Measurements from ENCODE around the gene SLC25A30.

The SLC25A30 gene

GRCh38 chr13:45417790-45418534, at the start of gene SLC25A30:
Gene SLC25A30 (minus strand): TSS chr13:45418373. CDS start chr13:45411425, 6,948 bp downstream.
- peak; percentile 92 for DNase-seq

- DNase-seq = no peak
Observed at GRCh38 chr13:45466359-45466758, 48.2 kb upstream of the SLC25A30 start.

GRCh38 chr13:45464687-45465453, 46.7 kb upstream of the SLC25A30 start, which contains the start of gene COG3:
Gene COG3 (plus strand): TSS chr13:45464939. CDS start chr13:45465037, 98 bp downstream.
- DNase-seq = peak; percentile 84

GRCh38 chr13:45464141-45464686, 46.0 kb upstream of the SLC25A30 start:
- DNase-seq = no peak

GRCh38 chr13:45456196-45456972, 38.2 kb upstream of the SLC25A30 start:
- DNase-seq = no peak

- no peak for DNase-seq
Observed at GRCh38 chr13:45454204-45454603, 36.0 kb upstream of the SLC25A30 start.

GRCh38 chr13:45451282-45451681, 33.1 kb upstream of the SLC25A30 start:
- DNase-seq = no peak

- DNase-seq = no peak
Observed at GRCh38 chr13:45448965-45449559, 30.9 kb upstream of the SLC25A30 start.

GRCh38 chr13:45447050-45447661, 29.0 kb upstream of the SLC25A30 start:
- no peak for DNase-seq

GRCh38 chr13:45446181-45446580, 28.0 kb upstream of the SLC25A30 start:
- DNase-seq = no peak

GRCh38 chr13:45445053-45445452, 26.9 kb upstream of the SLC25A30 start:
- DNase-seq = no peak

GRCh38 chr13:45441633-45442032, 23.5 kb upstream of the SLC25A30 start:
- no peak for DNase-seq

- DNase-seq = no peak
Observed at GRCh38 chr13:45439781-45440462, 21.7 kb upstream of the SLC25A30 start.

GRCh38 chr13:45439008-45439407, 20.8 kb upstream of the SLC25A30 start:
- DNase-seq = no peak

- DNase-seq = no peak
Observed at GRCh38 chr13:45437947-45438346, 19.8 kb upstream of the SLC25A30 start.

GRCh38 chr13:45436953-45437352, 18.8 kb upstream of the SLC25A30 start:
- DNase-seq = no peak

- DNase-seq = no peak
Observed at GRCh38 chr13:45436332-45436731, 18.2 kb upstream of the SLC25A30 start.

GRCh38 chr13:45434556-45435371, 16.6 kb upstream of the SLC25A30 start:
- no peak for DNase-seq

- DNase-seq = no peak
Observed at GRCh38 chr13:45433381-45433790, 15.2 kb upstream of the SLC25A30 start.

- no peak for DNase-seq
Observed at GRCh38 chr13:45432737-45433380, 14.7 kb upstream of the SLC25A30 start.

Data from NK-92 treated with Interleukin-12 subunit alpha and Interleukin-12 subunit beta, amount 100 ng/mL, for 24 hours (cell line).